ENCODE measurements around the gene WFDC1. TPM values are rescaled to one million over a fixed set of nuclear protein-coding genes. Genes with fewer than 3 reads are reported as not detected.

WFDC1 gene
- polyA plus RNA-seq, 1 of the 3 experiments (the other 2 are of a cell fraction): 0.03 TPM

- H3K9ac ChIP-seq: no peak overlapping the region
- TF ChIP-seq, protein P1, sequence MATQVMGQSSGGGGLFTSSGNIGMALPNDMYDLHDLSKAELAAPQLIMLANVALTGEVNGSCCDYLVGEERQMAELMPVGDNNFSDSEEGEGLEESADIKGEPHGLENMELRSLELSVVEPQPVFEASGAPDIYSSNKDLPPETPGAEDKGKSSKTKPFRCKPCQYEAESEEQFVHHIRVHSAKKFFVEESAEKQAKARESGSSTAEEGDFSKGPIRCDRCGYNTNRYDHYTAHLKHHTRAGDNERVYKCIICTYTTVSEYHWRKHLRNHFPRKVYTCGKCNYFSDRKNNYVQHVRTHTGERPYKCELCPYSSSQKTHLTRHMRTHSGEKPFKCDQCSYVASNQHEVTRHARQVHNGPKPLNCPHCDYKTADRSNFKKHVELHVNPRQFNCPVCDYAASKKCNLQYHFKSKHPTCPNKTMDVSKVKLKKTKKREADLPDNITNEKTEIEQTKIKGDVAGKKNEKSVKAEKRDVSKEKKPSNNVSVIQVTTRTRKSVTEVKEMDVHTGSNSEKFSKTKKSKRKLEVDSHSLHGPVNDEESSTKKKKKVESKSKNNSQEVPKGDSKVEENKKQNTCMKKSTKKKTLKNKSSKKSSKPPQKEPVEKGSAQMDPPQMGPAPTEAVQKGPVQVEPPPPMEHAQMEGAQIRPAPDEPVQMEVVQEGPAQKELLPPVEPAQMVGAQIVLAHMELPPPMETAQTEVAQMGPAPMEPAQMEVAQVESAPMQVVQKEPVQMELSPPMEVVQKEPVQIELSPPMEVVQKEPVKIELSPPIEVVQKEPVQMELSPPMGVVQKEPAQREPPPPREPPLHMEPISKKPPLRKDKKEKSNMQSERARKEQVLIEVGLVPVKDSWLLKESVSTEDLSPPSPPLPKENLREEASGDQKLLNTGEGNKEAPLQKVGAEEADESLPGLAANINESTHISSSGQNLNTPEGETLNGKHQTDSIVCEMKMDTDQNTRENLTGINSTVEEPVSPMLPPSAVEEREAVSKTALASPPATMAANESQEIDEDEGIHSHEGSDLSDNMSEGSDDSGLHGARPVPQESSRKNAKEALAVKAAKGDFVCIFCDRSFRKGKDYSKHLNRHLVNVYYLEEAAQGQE (IDR thresholded peaks at IDR 0.05; ENCODE audit: low read depth, low read length): no peak
- TF ChIP-seq PBX3 (IDR thresholded peaks at IDR 0.05) (no peak), IRF3 (IDR thresholded peaks at IDR 0.05; ENCODE audit: low read depth, low read length) (no peak), FOXJ3 (CRISPR knock-in tag; IDR thresholded peaks at IDR 0.05) (no peak), RAD21 (IDR thresholded peaks at IDR 0.05; ENCODE audit: low read length) (no peak), TCF12 (IDR thresholded peaks at IDR 0.05) (no peak), NFIC (IDR thresholded peaks at IDR 0.05; ENCODE audit: borderline replicate concordance) (no peak), MEF2A (IDR thresholded peaks at IDR 0.05; ENCODE audit: borderline replicate concordance, low read depth) (no peak), CTCF (IDR thresholded peaks at IDR 0.05) (no peak), TAF1 (IDR thresholded peaks at IDR 0.05; ENCODE audit: borderline replicate concordance, low read depth, low read length) (no peak), MXI1 (IDR thresholded peaks at IDR 0.05; ENCODE audit: low read depth, low read length) (no peak), RCOR1 (IDR thresholded peaks at IDR 0.05; ENCODE audit: low read length) (no peak), POLR2AphosphoS5 (IDR thresholded peaks at IDR 0.05; ENCODE audit: low read depth, low read length) (no peak), JUND (IDR thresholded peaks at IDR 0.05) (no peak)
- TF ChIP-seq, protein P2, sequence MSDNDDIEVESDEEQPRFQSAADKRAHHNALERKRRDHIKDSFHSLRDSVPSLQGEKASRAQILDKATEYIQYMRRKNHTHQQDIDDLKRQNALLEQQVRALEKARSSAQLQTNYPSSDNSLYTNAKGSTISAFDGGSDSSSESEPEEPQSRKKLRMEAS (IDR thresholded peaks at IDR 0.05; ENCODE audit: low read depth): no peak
- ChIA-PET CTCF (interaction anchor here (0.6 to 0.7 kb wide), 2 partner anchors 25 to 56 kb away, joined by 3 to 4 read pairs; no protein-coding TSS in a partner anchor), POLR2A (no interaction called here)
- H3F3A ChIP-seq (replicated peaks; ENCODE audit: insufficient read depth): no peaks in the 10 kb centered on the region
- H3K27me3 ChIP-seq (ENCODE audit: insufficient read depth): peaks cover 14% of the 10 kb centered on the region; the same call in 1 of the 2 replicates
- H3K4me3 ChIP-seq (ENCODE audit: low read depth in 2 of 2, low read length in 1 of 2): no peak overlapping the region
- no peak overlapping the region for H3K27ac ChIP-seq (ENCODE audit: low read depth in 2 of 2, low read length in 1 of 2)
- no peak overlapping the region for H2AFZ ChIP-seq (ENCODE audit: low read depth)
- no peak overlapping the region for H3K4me2 ChIP-seq
- no peaks in the 10 kb centered on the region for H4K20me1 ChIP-seq (ENCODE audit: insufficient read depth)
- 0 out of 2 replicates have a peak, but pooled peaks cover 4% of the 10 kb centered on the region for H3K9me3 ChIP-seq
- no peaks in the 10 kb centered on the region for H3K9me2 ChIP-seq
- 39% methylated on average over 8 of the region's 10 CpGs for WGBS (ENCODE audit: low lambda C conversion rate)
- DNase-seq: no peak
- no peaks in the 10 kb centered on the region for H3K4me1 ChIP-seq (ENCODE audit: control insufficient read depth in 1 of 2, insufficient read depth in 2 of 2, low read depth in 1 of 2, low read length in 1 of 2)
- no peaks in the 10 kb centered on the region for H3K79me2 ChIP-seq (ENCODE audit: insufficient read depth)
- no peaks in the 10 kb centered on the region for H3K36me3 ChIP-seq (replicated peaks in 1 of 2; ENCODE audit: control insufficient read depth in 1 of 2, insufficient read depth in 2 of 2, low read length in 1 of 2)
These were observed 38.5 kb downstream of the WFDC1 start for GRCh38 chr16:84332975-84333684.
